ENCODE results near the gene CTIF.

GRCh38 chr18:48779462-48779861, 240.6 kb downstream of the CTIF start:
- TF ChIP-seq POLR2AphosphoS5 (IDR thresholded peaks at IDR 0.05): no peak
- no peak for TF ChIP-seq CTCF (IDR thresholded peaks at IDR 0.05)
- TF ChIP-seq POLR2A (IDR thresholded peaks at IDR 0.05): no peak
